ENCODE data around the gene CCNA2. TPM values are rescaled to one million over a fixed set of nuclear protein-coding genes. Genes with fewer than 3 reads are reported as not detected.

Gene CCNA2
- total and polyA plus RNA-seq, 8 donors, result 2.0 to 14.2 (median 6.4) TPM; not detected in 1

GRCh38 chr4:121785479-121785878 lies 38.2 kb downstream of the CCNA2 start:
- WGBS, 5 donors, result 73 to 83% (median 80%) methylated on average over 4 of the region's 4 CpGs
- Histone ChIP-seq H3K9me3 (peaks cover 0 to 10% (median 8%) of the 10 kb centered on the region in 4 donors), H3K36me3 (no peaks in the 10 kb centered on the region), H3K4me3 (no peak overlapping the region), H3K4me1 (no peaks in the 10 kb centered on the region), H3K27ac (peak overlapping the region in 1 of 5 donors; percentile 1), H3K27me3 (peaks cover 0 to 21% (median 0%) of the 10 kb centered on the region in 3 donors)
- TF ChIP-seq EP300 (IDR thresholded peaks at IDR 0.05), result no peak
- TF ChIP-seq POLR2AphosphoS5 (IDR thresholded peaks at IDR 0.05), result no peak
- no peak for TF ChIP-seq POLR2A (IDR thresholded peaks at IDR 0.05)
- TF ChIP-seq, protein P1, sequence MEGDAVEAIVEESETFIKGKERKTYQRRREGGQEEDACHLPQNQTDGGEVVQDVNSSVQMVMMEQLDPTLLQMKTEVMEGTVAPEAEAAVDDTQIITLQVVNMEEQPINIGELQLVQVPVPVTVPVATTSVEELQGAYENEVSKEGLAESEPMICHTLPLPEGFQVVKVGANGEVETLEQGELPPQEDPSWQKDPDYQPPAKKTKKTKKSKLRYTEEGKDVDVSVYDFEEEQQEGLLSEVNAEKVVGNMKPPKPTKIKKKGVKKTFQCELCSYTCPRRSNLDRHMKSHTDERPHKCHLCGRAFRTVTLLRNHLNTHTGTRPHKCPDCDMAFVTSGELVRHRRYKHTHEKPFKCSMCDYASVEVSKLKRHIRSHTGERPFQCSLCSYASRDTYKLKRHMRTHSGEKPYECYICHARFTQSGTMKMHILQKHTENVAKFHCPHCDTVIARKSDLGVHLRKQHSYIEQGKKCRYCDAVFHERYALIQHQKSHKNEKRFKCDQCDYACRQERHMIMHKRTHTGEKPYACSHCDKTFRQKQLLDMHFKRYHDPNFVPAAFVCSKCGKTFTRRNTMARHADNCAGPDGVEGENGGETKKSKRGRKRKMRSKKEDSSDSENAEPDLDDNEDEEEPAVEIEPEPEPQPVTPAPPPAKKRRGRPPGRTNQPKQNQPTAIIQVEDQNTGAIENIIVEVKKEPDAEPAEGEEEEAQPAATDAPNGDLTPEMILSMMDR (IDR thresholded peaks at IDR 0.05), result no peak
- intact Hi-C loops (cut with DNase I; ENCODE audit: low total_unique reads), result no loop called here
- no peak for DNase-seq

- H3K36me3 ChIP-seq, result no peaks in the 10 kb centered on the region
- peaks cover 0 to 10% (median 8%) of the 10 kb centered on the region in 4 donors for H3K9me3 ChIP-seq
- WGBS, 5 donors, result 33 to 50% (median 44%) methylated on average over 2 of the region's 2 CpGs
- H3K4me3 ChIP-seq, result no peak overlapping the region
- no peak overlapping the region for H3K27ac ChIP-seq
- TF ChIP-seq POLR2A (IDR thresholded peaks at IDR 0.05) (no peak), EP300 (IDR thresholded peaks at IDR 0.05) (no peak), POLR2AphosphoS5 (IDR thresholded peaks at IDR 0.05) (no peak)
- TF ChIP-seq, protein P1 (IDR thresholded peaks at IDR 0.05), result no peak
- DNase-seq, result no peak
- peaks cover 0 to 22% (median 0%) of the 10 kb centered on the region in 3 donors for H3K27me3 ChIP-seq
- no peaks in the 10 kb centered on the region for H3K4me1 ChIP-seq
- intact Hi-C loops (cut with DNase I; ENCODE audit: low total_unique reads), result no loop called here
These were observed 38.7 kb downstream of the CCNA2 start for GRCh38 chr4:121784975-121785374.

- no peak for TF ChIP-seq POLR2A (IDR thresholded peaks at IDR 0.05)
- no peak for TF ChIP-seq EP300 (IDR thresholded peaks at IDR 0.05)
- DNase-seq, result no peak
- peaks cover 0 to 10% (median 8%) of the 10 kb centered on the region in 4 donors for H3K9me3 ChIP-seq
- intact Hi-C loops (cut with DNase I; ENCODE audit: low total_unique reads), result no loop called here
- WGBS, 5 donors, result 27 to 98% (median 71%) methylated on average over 1 of the region's 1 CpG
- peaks cover 0 to 22% (median 0%) of the 10 kb centered on the region in 3 donors for H3K27me3 ChIP-seq
- no peak overlapping the region for H3K4me3 ChIP-seq
- no peaks in the 10 kb centered on the region for H3K4me1 ChIP-seq
- no peak overlapping the region for H3K27ac ChIP-seq
- H3K36me3 ChIP-seq, result no peaks in the 10 kb centered on the region
These were observed 39.3 kb downstream of the CCNA2 start for GRCh38 chr4:121784401-121784800.

DNA sequence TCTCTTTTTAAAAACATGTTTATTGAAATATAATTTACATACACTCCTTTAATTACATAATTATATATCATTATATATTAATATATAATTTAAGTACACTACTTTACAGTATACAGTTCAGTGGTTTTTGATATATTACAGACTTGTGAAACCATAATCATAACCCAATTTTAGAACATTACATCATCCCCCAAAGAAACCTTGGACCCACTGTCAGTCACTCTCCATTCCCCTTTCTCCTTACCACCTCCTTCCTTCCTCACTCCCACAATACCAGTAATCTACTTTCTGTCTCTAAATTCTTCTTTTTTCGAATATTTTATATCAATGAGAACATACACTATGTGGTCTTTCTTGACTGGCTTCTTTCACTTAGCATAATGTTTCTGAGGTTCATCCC lies 40.5 kb downstream of the CCNA2 start:
- H3K27me3 ChIP-seq, result peaks cover 0 to 22% (median 0%) of the 10 kb centered on the region in 3 donors
- no peaks in the 10 kb centered on the region for H3K4me1 ChIP-seq
- intact Hi-C loops (cut with DNase I; ENCODE audit: low total_unique reads), result no loop called here
- DNase-seq, result no peak
- H3K36me3 ChIP-seq, result no peaks in the 10 kb centered on the region
- H3K4me3 ChIP-seq, result no peak overlapping the region
- TF ChIP-seq POLR2AphosphoS5 (IDR thresholded peaks at IDR 0.05), result no peak
- no peak for TF ChIP-seq EP300 (IDR thresholded peaks at IDR 0.05)
- TF ChIP-seq POLR2A (IDR thresholded peaks at IDR 0.05), result no peak
- TF ChIP-seq, protein P1 (IDR thresholded peaks at IDR 0.05), result no peak
- peaks cover 0 to 10% (median 8%) of the 10 kb centered on the region in 4 donors for H3K9me3 ChIP-seq
- WGBS, 5 donors, result 64 to 88% (median 81%) methylated on average over 1 of the region's 1 CpG
- H3K27ac ChIP-seq, result no peak overlapping the region

- peaks cover 0 to 10% (median 0%) of the 10 kb centered on the region in 3 donors for H3K27me3 ChIP-seq
- no peak overlapping the region for H3K4me3 ChIP-seq
- peaks cover 0 to 3% (median under 1%) of the 10 kb centered on the region in 4 donors for H3K9me3 ChIP-seq
- WGBS, 5 donors, result 62 to 78% (median 70%) methylated on average over 8 of the region's 8 CpGs
- intact Hi-C loops (cut with DNase I; ENCODE audit: low total_unique reads), result no loop called here
- TF ChIP-seq EP300 (IDR thresholded peaks at IDR 0.05), result no peak
- TF ChIP-seq POLR2AphosphoS5 (IDR thresholded peaks at IDR 0.05), result no peak
- TF ChIP-seq, protein P1 (IDR thresholded peaks at IDR 0.05), result no peak
- no peak for TF ChIP-seq POLR2A (IDR thresholded peaks at IDR 0.05)
- H3K4me1 ChIP-seq, result no peaks in the 10 kb centered on the region
- DNase-seq, result no peak
- H3K27ac ChIP-seq, result no peak overlapping the region
- no peaks in the 10 kb centered on the region for H3K36me3 ChIP-seq
These were observed 44.6 kb downstream of the CCNA2 start for GRCh38 chr4:121778991-121779628.
